K562 (cell line): ENCODE data around the gene VSIG4. TPM values are rescaled to one million over a fixed set of nuclear protein-coding genes. Genes with fewer than 3 reads are reported as not detected.

Source experiments
- BMI1 ChIP-seq: fragments of 150-350 bp; IDR thresholded peaks from 2 replicates; pipeline ENCODE4 v1.6.1; 2014; ENCODE audit warnings: low read length
- ETV1 ChIP-seq: fragments of 450-650 bp; conservative IDR thresholded peaks from 2 replicates; pipeline ENCODE4 v1.6.1; 2016; ENCODE audit warnings: missing genetic modification characterization, control low read depth, low read depth, missing compliant biosample characterization
- FOXA3 ChIP-seq, 2 experiments: fragments of 450-650 bp in 1 of 2; sonication (generic) in 1 of 2; formaldehyde crosslinking; IDR thresholded peaks in 1 of 2; conservative IDR thresholded peaks in 1 of 2; 2 replicates each; pipeline versions ENCODE4 v1.4.0 to v1.8.0; 2020 to 2022; ENCODE audit warnings: mild to moderate bottlenecking in 2 of 2, missing genetic modification reagents in 1 of 2
- KHSRP ChIP-seq: fragments of 450-650 bp; IDR thresholded peaks from 2 replicates; pipeline ENCODE4 v1.6.1; 2017
- MAFF ChIP-seq: IDR thresholded peaks from 2 replicates; pipeline ENCODE4 v1.6.1; 2012; ENCODE audit warnings: low read length, improper control_type of control experiment
- MXI1 ChIP-seq: IDR thresholded peaks from 2 replicates; pipeline ENCODE4 v1.6.1; 2011; ENCODE audit warnings: low read depth, mild to moderate bottlenecking, improper control_type of control experiment, low read length
- NFRKB ChIP-seq: fragments of 450-650 bp; IDR thresholded peaks from 2 replicates; pipeline ENCODE4 v1.6.1; 2016; ENCODE audit warnings: low read depth
- POLR2B ChIP-seq: fragments of 450-650 bp; IDR thresholded peaks from 2 replicates; pipeline ENCODE4 v1.6.1; 2018; ENCODE audit warnings: low read depth; ENCODE audit not compliant: partially characterized antibody
- RAD21 ChIP-seq, 2 experiments: fragments of 250-450 bp in 1 of 2; fragments of 450-650 bp in 1 of 2; sonication (Bioruptor Pico) in 1 of 2; formaldehyde crosslinking in 1 of 2; IDR thresholded peaks in 1 of 2; conservative IDR thresholded peaks in 1 of 2; 2 replicates each; pipeline versions ENCODE4 v1.4.0 to v1.8.0; 2020 to 2022; ENCODE audit warnings: mild to moderate bottlenecking in 2 of 2, moderate library complexity in 1 of 2
- RCOR1 ChIP-seq, 2 experiments: IDR thresholded peaks; 2 replicates each; pipeline ENCODE4 v1.6.1; 2012; ENCODE audit warnings: low read depth in 2 of 2, low read length in 2 of 2, borderline replicate concordance in 1 of 2, improper control_type of control experiment in 1 of 2
- SMARCE1 ChIP-seq: fragments of 450-650 bp; IDR thresholded peaks from 2 replicates; pipeline ENCODE4 v1.7.1; 2016; ENCODE audit warnings: mild to moderate bottlenecking
- TCF7L2 ChIP-seq: fragments of 150-350 bp; IDR thresholded peaks from 2 replicates; pipeline ENCODE4 v1.6.1; 2016; ENCODE audit warnings: low read depth, mild to moderate bottlenecking, low read length, moderate library complexity
- YY1 ChIP-seq, 3 experiments: IDR thresholded peaks; 2 replicates each; pipeline ENCODE4 v1.6.1; 2011; ENCODE audit warnings: low read length in 2 of 3, mild to moderate bottlenecking in 2 of 3, moderate library complexity in 2 of 3, borderline replicate concordance in 1 of 3, control low read depth in 1 of 3, low read depth in 1 of 3; ENCODE audit not compliant: insufficient read depth in 3 of 3, insufficient replicate concordance in 2 of 3, control insufficient read depth in 1 of 3, insufficient read length in 1 of 3; ENCODE audit errors: extremely low read depth in 1 of 3
- ZBTB17 ChIP-seq: fragments of 450-650 bp; formaldehyde crosslinking; IDR thresholded peaks from 2 replicates; pipeline ENCODE4 v1.4.0; 2020; ENCODE audit warnings: mild to moderate bottlenecking
- ZBTB26 ChIP-seq: fragments of 450-650 bp; formaldehyde crosslinking; IDR thresholded peaks from 2 replicates; pipeline ENCODE4 v1.4.0; 2022; ENCODE audit warnings: missing genetic modification characterization
- ZNF133 ChIP-seq: fragments of 250-450 bp; sonication (Bioruptor Pico); IDR thresholded peaks from 2 replicates; pipeline ENCODE4 v1.4.0; 2020; ENCODE audit warnings: mild to moderate bottlenecking
- ZNF184 ChIP-seq: sonication (generic); formaldehyde crosslinking; IDR thresholded peaks from 2 replicates; pipeline ENCODE4 v1.5.0; 2020; ENCODE audit warnings: missing genetic modification reagents
- ZNF23 ChIP-seq: fragments of 250-450 bp; sonication (Bioruptor Pico); IDR thresholded peaks from 2 replicates; pipeline ENCODE4 v1.4.0; 2020; ENCODE audit warnings: mild to moderate bottlenecking
- ZNF263 ChIP-seq: sonication (generic); formaldehyde crosslinking; IDR thresholded peaks from 2 replicates; pipeline ENCODE4 v1.8.0; 2022; ENCODE audit warnings: mild to moderate bottlenecking, missing genetic modification reagents, borderline replicate concordance
- polyA plus RNA-seq, 8 experiments: library from polyadenylated mRNA; depleted of rRNA in 4 of 8; stranded (reverse) in 5 of 8; unstranded in 3 of 8; fragments of >200 nt; fragmentation: Nextera tagmentation in 2 of 8; fragmentation: Illumina TruSeq in 1 of 8; extraction: Ambion mirVana in 2 of 8; extraction: Trizol in 1 of 8; gene quantifications; 2 replicates each; pipeline versions ENCODE4 v1.2.1 to v1.2.3, GENCODE V29; 2011 to 2014; ENCODE audit warnings: inconsistent platforms in 1 of 8, missing spikeins in 1 of 8
- total RNA-seq, 7 experiments: library from RNA; depleted of rRNA in 6 of 7; stranded (reverse); fragments of >200 nt in 6 of 7; fragmentation: Illumina TruSeq in 2 of 7; extraction: Trizol in 2 of 7; gene quantifications; 2 replicates each; pipeline versions ENCODE4 v1.2.1 to v1.2.3, GENCODE V29; 2011 to 2021; ENCODE audit warnings: low replicate concordance in 1 of 7
- TF ChIP-seq, protein P1 (sequence below), 2 experiments: fragments of 450-650 bp; IDR thresholded peaks; 2 replicates each; pipeline ENCODE4 v1.6.1; 2016
- TF ChIP-seq, protein P2 (sequence below): sonication (generic); formaldehyde crosslinking; IDR thresholded peaks from 2 replicates; pipeline ENCODE4 v1.8.1; 2023; ENCODE audit warnings: mild to moderate bottlenecking, missing genetic modification reagents

The VSIG4 gene
- total and polyA plus RNA-seq, 9 of the 15 experiments (the other 6 are each of a cell fraction or from before 2014, with no cell fraction given), result 0.22 to 1.6 (median 0.46) TPM; not detected in 1

DNA sequence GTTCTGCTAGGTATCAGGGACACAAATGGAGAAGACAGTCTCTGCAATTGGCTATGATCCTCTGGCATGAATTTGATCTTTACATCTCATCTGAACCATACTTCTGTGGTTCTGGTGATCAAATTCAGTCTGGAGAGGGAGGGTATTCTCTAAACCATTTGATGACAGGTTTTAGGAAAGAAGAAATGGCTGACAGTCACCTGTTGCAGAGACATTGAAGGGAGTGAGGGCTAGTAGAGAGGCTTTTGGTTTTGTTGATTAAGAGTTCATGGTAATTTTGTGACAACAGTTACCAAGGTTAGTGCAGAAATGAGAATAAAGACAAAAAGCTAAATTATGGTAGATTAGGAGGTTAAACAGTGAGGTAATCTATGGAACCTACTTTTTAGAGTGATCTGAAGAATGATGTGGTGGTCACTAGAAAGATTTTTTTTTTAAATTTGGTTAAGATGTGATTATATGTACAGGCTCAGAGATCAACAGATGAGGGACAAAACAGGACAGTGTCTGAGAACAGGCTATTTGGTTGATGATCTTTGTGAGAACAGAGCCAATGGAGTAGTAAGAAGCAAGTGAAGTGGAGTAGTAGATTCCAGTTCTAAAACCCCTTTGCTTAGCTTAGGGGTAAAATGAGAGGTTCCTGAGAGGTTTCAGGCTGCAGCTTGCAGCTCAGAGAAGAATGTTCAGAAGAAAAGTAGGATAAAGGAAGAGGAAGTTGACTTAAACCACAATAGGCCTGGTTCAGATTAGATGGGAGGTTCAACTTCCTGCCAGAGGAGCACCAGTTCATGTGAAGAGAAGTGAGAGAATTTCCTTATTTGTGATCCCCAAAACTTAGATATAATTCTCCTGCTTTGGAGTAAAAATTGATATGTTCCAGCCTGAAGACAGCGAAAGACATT lies 34.7 kb downstream of the VSIG4 start (continued):
- no peak for TF ChIP-seq ZBTB26 (CRISPR knock-in tag)
- TF ChIP-seq ZBTB17 (CRISPR knock-in tag), result no peak
- peak; percentile 42 for TF ChIP-seq POLR2B
- 0 out of 4 replicates have a peak, but pooled peaks of 1 of the 2 experiments have one; percentile 4 for TF ChIP-seq RAD21 (CRISPR knock-in tag; conservative IDR thresholded peaks at IDR 0.05 in 1 of 2, IDR thresholded peaks at IDR 0.05 in 1 of 2)
- no peak for TF ChIP-seq MAFF
- TF ChIP-seq ZNF23, result no peak
- TF ChIP-seq, protein P1, sequence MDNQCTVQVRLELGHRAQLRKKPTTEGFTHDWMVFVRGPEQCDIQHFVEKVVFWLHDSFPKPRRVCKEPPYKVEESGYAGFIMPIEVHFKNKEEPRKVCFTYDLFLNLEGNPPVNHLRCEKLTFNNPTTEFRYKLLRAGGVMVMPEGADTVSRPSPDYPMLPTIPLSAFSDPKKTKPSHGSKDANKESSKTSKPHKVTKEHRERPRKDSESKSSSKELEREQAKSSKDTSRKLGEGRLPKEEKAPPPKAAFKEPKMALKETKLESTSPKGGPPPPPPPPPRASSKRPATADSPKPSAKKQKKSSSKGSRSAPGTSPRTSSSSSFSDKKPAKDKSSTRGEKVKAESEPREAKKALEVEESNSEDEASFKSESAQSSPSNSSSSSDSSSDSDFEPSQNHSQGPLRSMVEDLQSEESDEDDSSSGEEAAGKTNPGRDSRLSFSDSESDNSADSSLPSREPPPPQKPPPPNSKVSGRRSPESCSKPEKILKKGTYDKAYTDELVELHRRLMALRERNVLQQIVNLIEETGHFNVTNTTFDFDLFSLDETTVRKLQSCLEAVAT (IDR thresholded peaks at IDR 0.05), result peak; percentile 54 to 68; a peak in 2 of 4 replicates
- no peak for TF ChIP-seq FOXA3 (CRISPR knock-in tag; conservative IDR thresholded peaks at IDR 0.05 in 1 of 2, IDR thresholded peaks at IDR 0.05 in 1 of 2)
- TF ChIP-seq ZNF263 (CRISPR knock-in tag), result peak; percentile 6; the same call in 1 of the 2 replicates
- TF ChIP-seq BMI1, result no peak
- TF ChIP-seq YY1 (IDR thresholded peaks at IDR 0.05; ENCODE audit: borderline replicate concordance in 1 of 3, control insufficient read depth in 1 of 3, extremely low read depth in 1 of 3, insufficient read depth in 3 of 3, insufficient read length in 1 of 3, insufficient replicate concordance in 2 of 3, low read depth in 1 of 3, low read length in 2 of 3), result no peak
- TF ChIP-seq SMARCE1, result peak; percentile 25; the same call in 1 of the 2 replicates
- no peak for TF ChIP-seq KHSRP
- TF ChIP-seq RCOR1 (IDR thresholded peaks at IDR 0.05; ENCODE audit: borderline replicate concordance in 1 of 2, low read depth in 2 of 2, low read length in 2 of 2), result 0 out of 4 replicates have a peak, but pooled peaks of 1 of the 2 experiments have one; percentile 19
- no peak for TF ChIP-seq ZNF133 (CRISPR knock-in tag)
- no peak for TF ChIP-seq ZNF184 (CRISPR knock-in tag)
- no peak for TF ChIP-seq MXI1
- TF ChIP-seq NFRKB, result peak; percentile 76; the same call in 1 of the 2 replicates
- TF ChIP-seq TCF7L2, result no peak
- TF ChIP-seq ETV1 (tag), result peak; percentile 38
- TF ChIP-seq, protein P2, sequence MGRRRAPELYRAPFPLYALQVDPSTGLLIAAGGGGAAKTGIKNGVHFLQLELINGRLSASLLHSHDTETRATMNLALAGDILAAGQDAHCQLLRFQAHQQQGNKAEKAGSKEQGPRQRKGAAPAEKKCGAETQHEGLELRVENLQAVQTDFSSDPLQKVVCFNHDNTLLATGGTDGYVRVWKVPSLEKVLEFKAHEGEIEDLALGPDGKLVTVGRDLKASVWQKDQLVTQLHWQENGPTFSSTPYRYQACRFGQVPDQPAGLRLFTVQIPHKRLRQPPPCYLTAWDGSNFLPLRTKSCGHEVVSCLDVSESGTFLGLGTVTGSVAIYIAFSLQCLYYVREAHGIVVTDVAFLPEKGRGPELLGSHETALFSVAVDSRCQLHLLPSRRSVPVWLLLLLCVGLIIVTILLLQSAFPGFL (CRISPR knock-in tag), result no peak
